SH-SY5Y (cell line): ENCODE data around the gene TC2N.

Experiments used
- GATA2 ChIP-seq: IDR thresholded peaks from 2 replicates; pipeline ENCODE4 v1.6.1; 2011; ENCODE audit warnings: mild to moderate bottlenecking, low read depth, low read length
- GATA3 ChIP-seq: IDR thresholded peaks from 2 replicates; pipeline ENCODE4 v1.6.1; 2011; ENCODE audit warnings: low read depth, mild to moderate bottlenecking, low read length, moderate library complexity

DNA sequence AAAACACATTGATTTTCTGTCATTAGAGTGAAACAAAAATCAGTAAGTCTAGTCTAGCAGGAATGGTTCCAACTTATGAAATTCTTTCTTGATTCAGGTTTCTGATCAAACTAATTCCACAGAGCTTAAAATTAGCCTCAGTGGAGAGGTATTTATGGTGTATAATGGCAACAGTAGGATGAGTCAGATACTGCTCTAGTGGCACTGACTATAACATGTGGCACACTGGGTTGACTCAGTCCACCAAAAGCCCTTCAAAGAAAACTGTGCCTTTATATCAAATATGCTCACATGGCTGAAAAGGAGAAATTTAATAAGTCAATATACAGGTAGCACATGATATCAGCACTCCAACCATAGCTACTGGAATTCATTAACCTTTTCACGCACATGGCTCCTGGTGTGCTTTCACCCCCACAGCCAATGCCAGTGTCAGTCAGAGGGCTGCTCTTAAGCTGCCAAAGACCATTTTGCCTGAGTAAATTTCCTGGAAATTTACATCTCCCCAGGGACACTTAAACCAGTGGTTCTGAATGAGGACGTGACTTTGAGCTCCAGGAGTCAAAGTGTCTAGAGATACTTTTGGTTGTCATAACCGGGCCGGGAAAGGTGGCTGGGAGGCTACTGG is 113.7 kb downstream of the TC2N start:
- TF ChIP-seq GATA3 (no peak), GATA2 (no peak)
